GM18517 (cell line): ENCODE data around the gene THOC5.
"Not testable (repeated sequence)": the region's sequence is repeated elsewhere in the genome, so short reads cannot be mapped to it uniquely, and the experiment has no call there.

Experiments used
- ATAC-seq: cut with Tn5 transposase; IDR thresholded peaks from one replicate; pipeline ENCODE4 v1.9.1; 2021; ENCODE audit warnings: mild to moderate bottlenecking, moderate library complexity; ENCODE audit not compliant: unreplicated experiment

THOC5 gene

DNA sequence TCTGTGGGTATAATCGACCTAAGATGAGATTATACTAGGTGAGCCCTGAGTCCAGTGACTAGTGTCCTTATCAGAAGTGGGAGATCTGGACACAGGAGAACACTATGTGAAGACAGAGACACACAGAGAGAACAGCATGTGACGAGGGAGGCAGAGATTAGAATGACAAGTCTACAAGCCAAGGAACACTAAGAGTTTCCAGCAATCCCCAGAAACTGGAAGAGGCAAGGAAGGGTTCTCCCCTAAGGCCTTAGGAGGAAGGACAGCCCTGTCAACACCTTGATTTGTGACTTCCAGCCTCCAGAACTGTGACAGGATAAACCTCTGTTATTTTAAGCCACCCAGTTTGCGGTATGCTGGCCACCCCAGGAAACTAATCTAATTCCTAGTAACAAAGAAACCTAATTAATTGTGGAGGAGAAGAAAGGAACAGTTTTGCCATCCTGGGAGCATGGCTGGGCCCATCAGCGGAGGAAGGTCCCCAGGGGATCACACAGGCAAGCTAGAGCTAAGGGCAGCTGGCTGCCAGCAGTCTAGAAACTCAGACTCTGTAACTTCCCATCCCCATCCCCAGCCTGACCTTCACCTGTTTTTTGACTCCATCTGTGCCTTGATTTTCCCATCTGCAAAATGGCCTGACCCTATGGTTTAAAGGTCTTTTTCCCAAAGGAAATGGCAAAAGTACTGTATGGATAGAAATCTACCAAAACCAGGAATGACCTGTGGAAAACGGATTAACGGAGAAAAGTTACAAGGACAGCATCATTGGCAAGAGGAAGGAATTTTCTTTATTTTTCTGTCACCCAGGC lies 10.3 kb upstream of the THOC5 start:
- no peak for ATAC-seq

DNA sequence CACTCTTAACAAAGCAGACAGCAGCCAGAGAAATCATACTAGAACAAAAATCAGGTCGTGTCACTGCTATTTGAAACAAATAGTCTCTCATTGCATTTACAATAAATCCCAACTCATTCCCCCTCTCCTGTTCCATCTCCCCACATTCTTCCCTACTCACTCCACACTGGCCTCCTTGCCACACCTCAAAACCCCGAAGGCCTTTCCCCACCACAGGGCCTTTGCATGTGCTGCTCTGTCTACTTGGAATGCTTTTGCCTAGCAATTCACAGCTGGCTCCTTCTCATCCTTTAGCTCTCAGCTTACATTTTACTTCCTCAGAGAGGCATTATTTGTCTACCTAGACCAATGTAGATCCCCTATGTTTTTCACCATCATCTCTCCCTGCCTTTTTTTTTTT lies 6.3 kb upstream of the THOC5 start:
- no peak for ATAC-seq

DNA sequence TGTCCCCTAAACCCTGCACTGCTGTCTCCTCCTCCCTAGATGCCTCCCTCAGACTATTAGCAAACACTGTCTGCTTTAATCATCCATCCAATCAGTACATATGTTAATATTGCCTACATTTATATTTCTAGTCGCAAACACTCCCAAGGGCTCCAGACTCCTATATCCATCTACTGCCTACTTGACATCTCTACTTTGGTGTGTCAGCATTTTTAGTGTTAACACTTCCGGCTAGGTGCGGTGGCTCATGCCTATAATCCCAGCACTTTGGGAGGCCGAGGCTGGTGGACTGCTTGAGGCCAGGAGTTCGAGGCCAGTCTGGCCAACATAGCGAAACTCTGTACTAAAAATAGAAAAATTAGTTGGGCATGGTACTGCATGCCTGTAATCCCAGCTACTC lies 5.5 kb upstream of the THOC5 start:
- ATAC-seq, result no peak

DNA sequence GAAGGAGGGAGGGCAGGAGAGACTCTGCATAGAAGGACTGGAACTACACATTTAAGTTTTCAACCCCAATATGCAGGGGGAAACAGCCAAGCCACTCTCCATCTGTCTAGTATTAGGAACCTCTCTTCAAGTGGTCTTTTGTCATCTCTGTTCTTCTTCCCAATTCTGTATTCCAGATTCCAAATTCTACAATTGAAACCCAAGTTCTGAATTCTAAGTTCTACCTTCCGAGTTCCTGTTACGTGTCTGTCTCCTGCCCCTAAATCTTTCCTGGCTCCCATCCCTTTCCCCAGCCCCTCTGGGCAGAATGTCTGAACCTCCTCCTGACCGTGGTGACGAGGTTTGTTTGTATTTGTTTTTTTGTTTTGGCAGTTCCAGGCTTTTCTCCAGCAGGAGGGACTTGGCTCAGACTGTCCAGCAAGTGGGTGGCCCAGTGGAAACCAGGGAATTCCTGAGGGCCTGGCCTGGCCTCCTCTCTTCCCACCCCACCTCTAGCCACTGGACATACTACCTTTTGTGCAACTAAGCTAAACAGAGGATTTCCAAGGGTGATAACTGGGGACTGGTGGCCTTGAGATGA lies 1.6 kb upstream of the THOC5 start:
- ATAC-seq, result no peak

DNA sequence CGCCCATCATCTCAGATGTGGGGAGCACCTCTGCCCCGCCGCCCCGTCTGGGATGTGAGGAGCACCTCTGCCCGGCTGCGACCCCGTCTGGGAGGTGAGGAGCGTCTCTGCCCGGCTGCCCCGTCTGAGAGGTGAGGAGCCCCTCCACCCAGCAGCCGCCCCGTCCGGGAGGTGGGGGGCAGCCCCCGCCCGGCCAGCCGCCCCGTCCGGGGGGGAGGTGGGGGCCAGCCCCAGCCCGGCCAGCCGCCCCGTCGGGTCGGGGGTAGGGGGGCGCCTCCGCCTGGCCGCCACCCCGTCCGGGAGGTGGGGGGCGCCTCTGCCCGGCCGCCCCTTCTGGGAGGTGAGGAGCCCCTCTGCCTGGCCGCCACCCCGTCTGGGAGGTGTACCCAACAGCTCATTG lies 1.2 kb downstream of the THOC5 start:
- ATAC-seq, result not testable (repeated sequence)

DNA sequence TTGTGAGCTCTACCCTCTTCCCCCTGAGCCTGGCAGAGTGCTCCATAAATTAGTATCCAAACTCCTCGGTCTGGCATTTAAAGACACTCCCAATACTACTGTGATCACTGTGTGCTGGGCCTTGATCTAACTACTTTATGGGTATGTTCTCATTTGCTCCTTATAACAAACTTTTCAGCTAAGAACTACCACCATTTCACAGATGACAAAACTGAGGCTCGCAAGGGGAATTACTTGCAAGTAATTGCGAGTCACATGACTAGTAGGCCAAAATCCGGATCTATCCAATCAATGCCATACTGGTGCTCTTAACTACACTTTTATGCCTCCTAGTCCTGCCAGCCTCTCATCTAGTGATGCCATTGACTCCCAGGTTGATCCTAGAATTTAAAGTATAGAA lies 3.6 kb downstream of the THOC5 start:
- no peak for ATAC-seq

DNA sequence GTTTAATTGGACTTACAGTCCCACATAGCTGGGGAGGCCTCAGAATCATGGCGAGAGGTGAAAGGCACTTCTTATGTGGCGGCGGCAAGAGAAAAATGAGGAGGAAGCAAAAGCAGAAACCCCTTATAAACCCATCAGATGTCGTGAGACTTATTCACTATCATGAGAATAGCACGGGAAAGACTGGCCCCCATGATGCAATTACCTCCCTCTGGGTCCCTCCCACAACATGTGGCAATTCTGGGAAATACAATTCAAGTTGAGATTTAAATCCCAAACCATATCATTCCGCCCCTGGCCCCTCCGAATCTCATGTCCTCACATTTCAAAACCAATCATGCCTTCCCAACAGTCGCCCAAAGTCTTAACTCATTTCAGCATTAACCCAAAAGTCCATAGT lies 8.5 kb downstream of the THOC5 start:
- not testable (repeated sequence) for ATAC-seq

DNA sequence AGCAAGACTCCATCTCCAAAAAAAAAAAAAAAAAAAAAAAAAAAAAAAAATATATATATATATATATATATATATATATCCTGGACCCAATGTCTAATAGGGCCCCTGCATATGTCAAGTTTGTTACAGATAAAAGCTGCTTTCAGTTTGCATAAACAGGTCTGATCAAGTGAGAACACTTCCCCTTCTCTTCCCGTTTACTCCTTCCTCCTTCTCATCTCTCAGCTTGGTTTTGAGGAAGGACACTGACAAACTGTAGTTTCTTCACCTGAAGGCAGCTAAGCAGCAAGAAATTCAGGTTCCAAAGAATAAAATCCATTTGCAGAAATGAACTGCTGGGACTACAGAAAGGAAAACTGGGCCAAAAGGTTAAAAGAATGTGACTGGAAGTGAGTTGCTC lies 11.7 kb downstream of the THOC5 start:
- no peak for ATAC-seq

DNA sequence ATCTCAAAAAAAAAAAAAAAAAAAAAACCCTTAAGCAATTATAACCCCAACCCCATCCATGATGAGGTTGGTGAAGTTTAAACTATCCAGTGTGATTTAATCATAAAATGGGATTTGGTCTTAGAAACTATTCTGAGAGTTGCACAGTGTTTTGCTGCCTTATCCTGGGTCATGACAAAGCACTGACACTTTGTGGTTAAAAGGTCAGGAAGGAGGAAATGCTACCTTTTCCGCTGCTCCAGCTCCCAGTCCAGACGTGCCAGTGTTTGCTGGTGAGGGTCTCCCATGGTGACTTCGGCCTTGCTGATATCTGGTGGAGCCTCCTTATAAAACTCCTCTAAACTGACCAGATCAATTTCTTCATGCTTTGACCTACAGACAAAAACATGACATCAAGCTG lies 14.5 kb downstream of the THOC5 start:
- ATAC-seq, result no peak

DNA sequence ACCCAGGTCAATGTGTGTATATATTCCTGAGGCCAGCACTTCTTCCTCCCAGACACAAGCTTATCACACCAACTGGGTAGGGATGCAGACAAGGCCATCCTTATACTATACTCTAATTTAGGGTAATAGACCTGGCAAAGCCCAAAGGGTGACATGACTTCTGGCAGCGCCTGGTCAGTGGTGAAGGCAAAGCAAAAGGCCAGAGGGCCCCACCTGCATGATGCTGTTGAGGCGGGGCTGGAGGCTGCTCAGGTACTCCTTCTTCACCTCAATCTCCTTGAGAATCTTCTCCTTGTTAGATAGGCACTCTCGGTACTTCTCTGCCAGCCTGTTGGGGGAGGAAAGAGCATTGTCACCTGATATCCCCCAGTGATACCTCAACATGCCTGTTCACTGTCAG lies 17.1 kb downstream of the THOC5 start:
- ATAC-seq, result no peak

DNA sequence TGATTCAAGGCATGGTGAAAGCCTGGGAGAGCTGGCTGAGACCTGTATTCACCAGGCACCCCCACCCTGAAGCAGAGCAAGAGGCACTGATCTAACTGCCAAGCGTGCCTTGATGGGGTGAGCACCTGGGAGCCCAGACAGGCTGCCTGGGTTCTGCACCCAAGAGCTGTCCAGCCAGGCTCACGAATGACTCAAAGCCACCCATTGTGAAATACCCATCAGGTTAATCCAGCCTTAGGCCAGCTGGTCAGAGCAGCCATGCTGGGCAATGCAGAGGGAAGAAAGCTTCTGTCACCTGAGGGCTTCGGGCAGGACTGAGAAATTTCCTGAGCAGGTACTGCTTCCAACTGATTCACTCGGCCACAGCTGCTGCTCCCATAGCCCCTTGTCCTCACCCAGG lies 22.1 kb downstream of the THOC5 start:
- ATAC-seq, result no peak

DNA sequence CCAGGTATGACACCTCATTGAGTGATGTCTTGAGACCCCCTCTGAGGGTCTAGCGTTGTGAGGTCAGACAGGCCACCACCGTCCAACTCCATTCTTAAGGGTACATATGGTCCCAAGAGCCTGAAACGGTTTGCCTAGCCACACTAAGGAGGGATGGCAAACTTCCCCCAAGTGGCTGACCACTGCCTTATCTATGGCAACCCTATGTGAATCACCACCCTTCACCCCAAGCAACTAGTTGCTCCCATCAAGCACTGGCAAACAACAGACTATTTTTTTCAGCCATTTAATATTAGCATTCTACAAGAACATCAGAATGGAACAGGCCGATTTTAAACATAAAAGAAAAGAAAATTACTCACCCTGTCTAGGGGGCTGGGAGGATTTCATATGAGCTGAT lies 22.8 kb downstream of the THOC5 start:
- ATAC-seq, result no peak

DNA sequence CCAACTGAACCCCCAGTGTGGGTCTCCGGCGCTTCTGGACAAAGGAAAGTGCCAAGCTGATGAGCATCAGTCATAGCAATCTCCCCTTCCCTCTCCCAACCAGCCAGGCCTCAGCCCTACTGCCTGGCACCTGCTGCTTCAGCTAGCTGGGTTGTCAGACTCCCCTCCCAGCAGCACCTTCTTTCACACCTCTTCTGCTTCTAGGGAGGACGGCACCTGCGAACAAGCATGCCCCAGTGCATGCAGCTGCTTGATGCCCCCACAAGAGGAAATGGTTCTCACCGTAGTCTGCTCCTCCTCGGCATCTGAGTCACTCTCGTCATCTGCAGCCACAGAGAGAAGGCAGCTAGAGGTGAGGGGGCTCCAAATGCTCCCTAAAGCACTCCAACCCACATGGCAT lies 25.4 kb downstream of the THOC5 start:
- no peak for ATAC-seq

DNA sequence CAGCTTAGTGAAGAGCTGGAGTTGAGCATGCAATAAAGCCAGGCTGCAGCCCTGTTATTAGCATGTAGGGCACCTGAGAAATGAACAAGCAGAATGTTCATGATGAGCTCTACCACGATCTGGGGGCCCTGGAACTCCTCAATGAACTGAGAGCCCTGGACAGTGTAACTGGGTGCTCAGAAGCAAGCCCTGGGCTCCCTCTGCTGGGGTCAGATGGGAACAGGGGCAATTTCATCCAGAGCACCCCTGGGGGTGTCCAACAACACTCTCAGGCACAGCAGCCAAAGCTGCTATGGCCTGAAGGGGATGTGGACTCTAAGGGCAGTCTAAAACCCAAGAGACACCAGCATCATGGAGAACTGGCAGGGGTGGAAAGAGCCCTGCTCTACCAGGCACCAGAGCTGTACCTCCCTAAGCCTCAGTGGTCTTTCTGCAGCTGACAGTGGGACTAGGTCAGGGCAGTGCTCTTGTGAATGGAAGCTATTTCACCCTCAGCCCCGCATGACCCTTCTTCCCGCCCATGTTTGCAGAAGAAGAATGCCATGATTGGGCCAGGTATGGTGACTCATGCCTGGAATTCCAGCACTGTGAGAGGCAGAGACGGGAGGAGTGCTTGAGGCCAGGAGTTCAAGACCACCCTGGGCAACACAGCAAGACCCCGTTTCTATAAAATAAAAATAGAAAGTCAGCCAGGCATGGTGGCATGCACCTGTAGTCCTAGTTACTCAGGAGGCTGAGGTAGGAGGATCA lies 28.9 kb downstream of the THOC5 start:
- ATAC-seq, result no peak

DNA sequence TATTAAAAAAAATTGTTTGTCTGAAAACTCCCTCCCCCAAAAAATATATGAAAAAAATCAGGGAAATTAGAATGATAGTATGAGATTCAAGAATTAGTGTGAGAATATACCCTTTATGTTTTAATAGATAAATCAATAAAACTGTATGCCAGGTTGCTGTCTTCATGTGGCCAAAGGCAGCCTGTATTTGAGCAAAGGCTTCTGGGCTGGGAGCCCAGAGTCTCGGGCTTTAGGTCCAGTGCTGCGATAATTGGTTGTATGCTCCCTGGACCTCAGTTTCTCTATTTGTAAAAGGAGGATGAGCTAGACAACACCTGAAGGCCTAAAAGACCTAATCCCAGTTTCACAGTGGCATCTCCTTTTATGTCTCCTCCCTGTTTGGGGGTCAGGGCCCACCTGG lies 29.8 kb downstream of the THOC5 start:
- ATAC-seq, result no peak

DNA sequence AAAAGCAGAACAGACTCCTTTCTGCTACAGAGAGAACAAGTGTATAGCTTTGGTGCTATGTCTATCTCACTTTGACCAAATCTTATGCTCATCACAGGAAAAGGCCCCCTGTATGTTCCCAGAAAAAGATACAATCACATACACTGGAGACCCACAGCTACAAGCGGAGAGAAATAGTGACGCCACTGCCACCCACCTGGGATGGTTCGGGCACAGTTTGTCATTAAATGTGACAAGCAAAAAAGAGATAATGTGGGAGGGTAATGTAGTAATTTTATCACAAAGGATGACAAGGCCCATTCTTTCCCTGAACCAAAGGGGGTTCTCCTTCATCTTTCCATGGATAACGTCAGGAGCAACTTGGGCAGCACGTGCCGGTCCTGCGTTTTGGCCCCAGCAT lies 32.0 kb downstream of the THOC5 start:
- no peak for ATAC-seq

DNA sequence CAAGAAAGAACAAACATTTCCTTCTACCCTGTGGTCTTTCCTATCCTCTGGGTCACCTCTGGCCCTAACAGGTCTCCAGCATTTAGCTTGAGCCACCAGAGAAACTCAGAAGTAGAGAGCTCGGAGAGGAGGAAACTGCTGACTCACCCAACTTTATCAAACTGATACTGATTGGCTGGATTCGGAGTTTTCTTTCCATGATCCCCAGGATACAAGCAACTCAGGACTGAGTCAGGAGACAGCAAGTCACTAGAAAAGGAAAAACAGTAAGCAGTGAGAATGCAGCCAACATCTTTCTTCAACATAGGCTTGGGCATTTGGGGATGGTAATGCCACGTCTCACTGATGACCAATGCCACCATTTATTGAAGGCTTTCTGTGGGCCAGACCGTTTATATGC lies 32.7 kb downstream of the THOC5 start:
- no peak for ATAC-seq

DNA sequence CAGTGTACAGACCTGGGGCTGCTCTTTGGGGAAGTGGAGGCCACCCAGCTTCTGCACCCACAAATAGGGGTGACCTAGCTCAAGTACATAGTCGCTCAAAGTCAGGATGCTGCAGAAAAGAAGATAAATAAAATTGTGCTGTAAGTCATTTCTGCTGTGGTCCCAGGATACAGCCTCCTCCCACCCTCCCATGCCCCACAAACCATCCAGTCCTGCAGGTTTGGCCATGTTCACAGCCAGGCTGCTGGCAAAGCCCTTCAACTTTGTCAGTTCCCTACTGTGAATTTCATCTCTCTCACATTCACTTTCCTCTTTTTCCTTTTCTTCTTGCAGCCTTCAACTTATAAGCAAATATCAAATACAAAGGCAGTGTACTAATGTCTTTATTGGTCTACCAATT lies 33.6 kb downstream of the THOC5 start:
- ATAC-seq, result no peak

DNA sequence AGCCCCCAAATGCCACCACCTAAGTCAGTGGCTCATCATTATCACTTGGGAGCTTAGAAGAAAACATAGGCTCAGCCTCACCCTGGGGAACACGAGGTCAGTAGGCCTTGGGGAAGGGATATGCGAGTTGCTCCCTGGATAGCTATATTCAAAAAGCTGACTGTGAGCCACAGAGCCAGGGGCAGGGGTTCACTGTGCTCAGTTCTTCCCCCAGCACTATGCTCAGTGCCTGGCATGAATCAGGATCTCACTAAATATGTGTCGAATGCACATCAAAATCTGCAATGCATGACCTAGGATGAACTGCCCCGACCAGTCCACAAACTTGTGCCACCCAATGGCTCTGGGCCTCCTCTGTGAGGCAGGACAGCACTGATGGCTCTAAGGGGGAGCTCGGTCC lies 35.1 kb downstream of the THOC5 start:
- no peak for ATAC-seq

DNA sequence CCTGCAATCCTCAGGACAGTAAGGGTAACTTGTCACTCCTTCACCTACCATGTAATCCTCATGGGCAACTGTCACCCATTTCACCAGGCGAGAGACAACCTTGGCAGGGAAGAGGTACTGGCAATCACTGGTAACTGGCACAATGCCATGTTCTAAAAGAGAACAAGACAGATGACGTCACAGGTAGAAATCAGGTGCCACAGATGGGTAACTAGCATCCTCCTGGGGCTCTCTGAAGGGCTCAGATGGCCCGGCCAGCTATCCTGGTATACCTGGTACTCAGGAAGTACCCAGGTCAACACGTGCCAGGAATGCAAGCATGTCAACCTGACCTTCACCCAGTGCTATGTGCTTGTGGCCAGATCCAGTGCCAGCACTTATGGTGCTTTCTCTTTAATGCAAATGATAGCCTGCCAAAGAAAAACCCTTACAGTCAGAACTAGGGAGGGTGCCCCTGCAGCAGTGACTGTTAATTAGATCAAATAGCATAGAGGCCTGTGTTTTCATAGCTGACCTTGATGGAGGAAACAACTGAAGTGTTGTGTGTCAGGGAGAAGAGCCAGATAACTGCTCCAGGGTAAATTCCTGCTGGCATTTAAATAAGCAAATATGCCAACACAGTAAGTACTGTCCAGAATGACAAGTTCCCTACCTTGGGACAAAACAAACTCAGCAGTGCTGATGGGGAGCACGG lies 36.2 kb downstream of the THOC5 start:
- ATAC-seq, result no peak

DNA sequence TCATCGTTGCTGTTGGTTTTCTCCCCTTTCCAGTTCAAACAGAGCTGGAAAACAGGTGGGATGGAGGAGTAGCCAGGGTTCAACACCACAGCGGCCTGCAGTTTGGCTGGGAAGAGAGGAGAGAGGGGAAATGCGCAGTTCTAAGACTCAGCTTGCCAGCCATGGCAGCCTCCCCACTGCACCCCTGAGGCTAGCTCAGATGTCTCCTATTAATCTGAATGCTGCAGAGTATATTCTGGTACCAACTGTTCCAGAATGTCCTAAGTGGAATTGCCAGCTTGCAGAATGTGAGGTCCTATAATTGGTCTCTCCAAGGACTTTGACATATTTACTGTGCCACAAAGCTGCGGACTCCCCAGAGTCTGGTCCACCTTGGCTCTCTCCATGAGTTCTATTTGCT lies 41.5 kb downstream of the THOC5 start:
- no peak for ATAC-seq
